GM18520 (cell line): ENCODE data around the gene CCDC57.

ENCODE experiments used
- ATAC-seq: cut with Tn5 transposase; IDR thresholded peaks from one replicate; pipeline ENCODE4 v1.9.1; 2021; ENCODE audit not compliant: unreplicated experiment

The CCDC57 gene

GRCh38 chr17:82247182-82247823 lies 34.7 kb upstream of the CCDC57 start:
- ATAC-seq, result no peak

DNA sequence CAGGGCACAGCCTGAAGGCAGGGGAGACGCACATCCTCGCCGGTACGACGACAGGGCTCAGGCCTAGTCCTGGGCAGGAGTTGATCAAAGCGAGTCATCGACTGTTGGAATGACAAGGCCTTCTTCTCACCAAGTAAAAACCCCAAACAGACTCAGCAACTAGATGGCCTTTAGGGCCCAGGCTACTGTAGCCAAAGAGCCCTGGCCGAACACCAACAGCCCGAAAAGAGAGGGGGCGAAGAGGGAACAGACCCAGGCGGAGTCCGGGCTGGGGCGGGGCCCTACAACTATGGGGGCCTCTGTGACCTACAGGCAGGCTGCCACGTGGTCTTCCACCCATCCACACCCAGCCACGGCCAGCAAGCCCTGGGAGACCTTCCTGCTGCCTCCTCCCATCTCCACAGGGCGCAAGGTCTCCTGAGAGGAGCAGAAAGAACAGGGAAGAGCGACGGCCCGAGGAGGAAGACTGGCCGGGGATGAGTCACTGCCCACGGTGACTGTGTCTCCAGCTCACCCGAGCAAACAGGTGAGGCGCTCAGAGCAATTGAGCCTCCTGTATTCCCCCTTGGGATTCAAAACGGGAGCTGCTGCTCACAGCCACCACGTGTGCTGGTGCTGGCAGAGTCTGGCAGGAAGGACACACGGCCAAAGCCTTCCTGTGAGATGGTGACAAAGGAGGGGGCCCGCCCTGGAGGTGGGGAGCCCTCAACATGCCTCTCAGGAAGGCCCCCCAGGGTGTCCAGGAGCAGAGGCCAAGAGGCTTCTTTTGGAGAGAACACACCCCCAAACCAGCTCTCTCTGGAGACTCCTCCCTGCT lies 33.9 kb upstream of the CCDC57 start:
- ATAC-seq, result no peak

DNA sequence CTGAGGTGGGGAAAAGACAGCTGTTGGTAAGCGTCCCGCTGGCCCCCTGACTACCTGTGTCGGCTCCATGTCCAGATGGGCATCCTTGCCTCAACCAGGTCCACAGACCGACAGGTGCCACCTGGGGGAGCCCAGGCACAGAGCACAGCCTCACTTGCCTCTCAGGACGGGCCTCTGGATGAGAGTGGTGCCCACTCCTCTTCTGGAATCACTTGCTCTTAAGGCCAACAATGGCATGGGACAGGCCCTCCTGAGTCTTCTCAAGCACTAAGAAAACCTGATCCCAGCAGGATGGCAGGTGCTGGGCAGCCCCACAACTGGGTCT lies 33.4 kb upstream of the CCDC57 start:
- no peak for ATAC-seq

- no peak for ATAC-seq
These were observed 32.7 kb upstream of the CCDC57 start for GRCh38 chr17:82245134-82246039.

DNA sequence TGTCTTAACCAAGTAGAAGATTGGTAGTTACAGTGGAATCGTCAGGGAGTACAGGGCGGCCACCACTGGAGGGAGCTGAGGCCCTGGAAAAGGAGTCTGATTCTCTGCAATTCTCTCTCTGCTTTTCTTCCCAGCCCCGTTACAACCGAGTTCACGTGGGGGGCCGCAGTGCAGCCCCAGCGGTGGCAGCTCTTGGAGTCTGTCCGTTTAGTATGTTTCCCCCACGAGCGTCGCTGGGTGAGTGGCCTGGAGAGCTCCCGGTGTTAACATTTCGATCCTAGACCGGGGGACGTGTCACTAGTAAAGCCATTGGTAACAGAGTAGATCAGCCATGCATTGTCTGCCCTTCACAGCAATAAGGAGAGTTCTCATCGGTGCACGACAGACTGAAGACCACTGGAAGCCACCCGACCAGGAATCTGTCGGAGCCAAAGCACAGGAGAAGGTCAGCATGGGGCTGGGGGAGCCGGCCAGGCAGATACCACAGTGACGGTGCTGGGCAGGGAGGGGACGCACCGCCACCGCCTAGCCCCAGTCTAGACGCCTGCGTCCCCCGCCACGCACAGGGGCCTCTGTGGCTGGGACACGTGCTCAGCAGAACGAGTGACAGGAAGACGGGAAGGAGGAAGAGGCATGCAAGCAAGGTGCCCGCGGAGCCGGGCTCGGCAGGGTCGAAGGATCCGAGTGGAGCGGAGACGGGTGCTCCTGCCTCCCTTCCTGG lies 31.9 kb upstream of the CCDC57 start:
- ATAC-seq, result no peak

DNA sequence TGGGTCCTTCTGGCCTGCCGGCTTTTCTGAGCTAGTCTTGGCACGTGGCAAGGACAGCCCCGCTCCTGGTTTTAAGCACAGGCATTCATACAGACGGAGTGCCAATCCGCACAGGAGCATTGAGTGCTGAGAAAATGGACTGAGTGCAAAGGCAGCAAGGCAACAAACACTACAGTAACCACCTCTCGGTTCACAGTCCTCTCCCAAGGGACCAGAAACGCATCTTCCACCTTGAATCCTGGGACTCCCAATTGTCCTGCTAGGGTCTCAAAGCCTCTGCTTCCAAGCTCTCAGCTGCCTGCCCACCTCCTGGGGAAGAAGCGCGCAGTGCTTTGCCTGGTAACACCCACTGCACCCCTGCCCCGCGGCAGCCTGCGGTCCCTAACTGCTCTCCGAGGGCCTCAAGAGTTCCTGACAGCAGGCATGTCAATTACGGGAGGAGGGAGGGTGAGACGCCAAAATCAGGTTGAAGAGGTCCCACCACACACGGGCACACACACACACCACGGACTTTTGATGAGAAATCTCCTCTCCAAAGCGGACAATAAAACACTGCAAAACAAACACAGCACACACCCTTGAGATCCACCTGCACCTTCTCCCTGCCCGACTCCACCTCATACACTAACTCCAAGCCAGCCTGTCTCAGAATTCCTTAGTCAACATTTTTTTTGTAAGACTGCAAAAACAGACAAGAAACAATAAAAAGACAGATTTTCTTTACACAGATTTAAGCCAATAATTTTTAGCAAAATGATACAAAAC lies 31.2 kb upstream of the CCDC57 start:
- no peak for ATAC-seq

DNA sequence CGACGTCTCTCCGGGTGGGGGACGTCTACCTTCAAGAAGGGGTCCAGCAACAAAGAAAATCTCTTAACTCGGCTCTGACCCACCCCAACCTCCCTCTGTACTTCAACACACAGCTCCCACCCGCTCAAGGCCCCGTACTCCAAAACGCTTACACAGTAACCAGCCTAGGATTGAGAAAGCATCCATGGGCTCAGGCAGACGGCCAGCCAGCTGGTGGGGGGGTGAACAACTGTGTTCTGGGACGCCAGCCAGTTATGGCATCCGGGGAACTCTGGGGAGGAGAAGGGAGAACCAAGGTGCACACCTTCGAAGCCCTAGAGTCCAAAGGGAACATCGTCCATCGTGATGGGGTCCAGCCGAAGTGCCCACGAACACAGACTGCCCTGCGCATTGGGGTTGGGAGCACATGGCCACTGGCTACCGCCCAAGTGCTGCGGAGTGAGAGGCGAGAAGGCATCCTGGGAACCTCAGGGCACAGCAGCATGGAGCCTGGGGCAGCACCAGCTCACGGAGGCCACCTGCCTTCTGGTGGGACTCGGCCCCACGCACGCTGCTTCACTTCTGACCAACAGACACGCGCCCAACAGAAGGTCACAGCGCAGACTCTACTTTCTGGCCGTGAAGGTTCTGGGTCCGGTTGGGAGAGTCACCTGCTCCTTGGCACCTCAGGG lies 30.5 kb upstream of the CCDC57 start:
- no peak for ATAC-seq

DNA sequence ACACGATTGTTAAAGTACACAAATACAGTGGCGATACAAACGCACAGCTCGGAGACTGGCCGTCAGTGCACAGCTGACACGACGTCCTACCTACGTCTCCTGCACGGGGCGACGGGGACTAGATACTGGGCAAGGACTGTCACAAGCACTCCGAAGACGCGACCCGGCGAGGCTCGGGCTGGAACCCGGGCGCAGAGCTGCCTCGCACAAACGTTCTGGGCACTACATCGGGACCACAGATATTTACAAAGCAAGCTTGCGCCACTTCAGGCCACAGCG lies 30.0 kb upstream of the CCDC57 start:
- no peak for ATAC-seq

- no peak for ATAC-seq
These were observed 29.5 kb upstream of the CCDC57 start for GRCh38 chr17:82241926-82242697.

DNA sequence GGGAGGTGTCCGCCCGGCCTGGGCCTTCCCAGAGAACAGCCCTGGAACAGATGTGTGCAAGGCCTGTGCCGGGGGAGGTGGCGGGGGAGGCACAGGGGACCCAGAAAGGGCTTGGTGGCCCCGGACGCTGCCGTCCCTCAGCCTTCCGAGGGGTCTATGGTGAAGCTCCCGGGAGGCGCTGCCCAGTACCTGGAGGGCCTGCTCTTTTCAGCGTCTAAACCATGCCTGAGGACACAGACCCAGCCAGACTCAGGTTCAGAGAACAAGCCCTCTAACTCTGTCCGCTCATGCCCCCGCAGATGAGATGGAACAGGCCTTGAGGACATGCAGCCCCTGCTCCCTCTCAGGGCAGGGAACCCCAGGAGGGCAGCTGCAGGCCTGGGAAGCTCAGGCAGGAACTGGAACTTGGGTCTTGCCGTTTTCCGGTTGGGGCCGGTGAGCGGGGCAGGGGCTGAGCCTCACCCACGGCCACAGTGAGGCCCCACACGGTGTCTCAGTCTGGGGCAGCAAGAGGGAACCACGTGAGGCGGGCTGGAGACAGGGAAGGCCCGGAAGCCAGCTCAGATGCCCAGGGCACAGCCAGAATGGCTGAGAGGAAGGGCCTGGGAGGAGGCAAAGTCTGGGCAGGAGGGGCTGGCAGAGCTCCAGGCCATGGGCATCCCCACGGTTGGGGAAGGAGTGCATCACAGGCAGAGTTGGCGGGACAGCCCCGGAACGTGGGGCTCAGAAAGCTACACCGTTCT lies 28.7 kb upstream of the CCDC57 start:
- ATAC-seq, result no peak

- no peak for ATAC-seq
These were observed 28.0 kb upstream of the CCDC57 start for GRCh38 chr17:82240506-82241182.

DNA sequence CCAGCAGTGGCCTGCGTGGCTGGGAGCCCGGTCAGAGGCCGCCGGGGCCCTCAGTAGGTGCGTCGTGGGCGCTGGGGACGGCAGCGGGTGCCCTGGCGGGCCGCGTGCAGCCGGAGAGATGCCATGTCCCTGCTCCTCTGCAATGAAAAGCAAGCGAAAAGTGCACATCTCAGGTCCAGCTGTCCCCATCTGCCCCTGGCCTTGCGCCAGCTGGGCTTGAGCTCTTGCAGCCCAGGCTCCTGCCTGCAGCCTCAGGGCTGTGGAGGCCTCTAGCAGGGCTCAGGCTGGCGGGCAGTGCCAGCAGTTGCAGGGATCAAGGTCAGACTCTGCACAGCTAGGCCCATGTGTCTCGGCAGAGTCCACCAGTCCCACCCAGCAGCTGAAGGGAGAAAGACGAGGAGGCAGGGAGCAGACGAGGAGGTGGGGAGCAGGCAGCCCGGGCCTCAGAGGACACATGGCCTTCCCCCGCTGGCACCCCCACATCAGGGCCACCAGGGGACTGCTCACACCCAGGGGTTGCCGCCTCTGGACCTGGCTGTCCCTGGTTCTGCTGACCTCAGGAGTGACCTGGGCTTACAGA lies 27.4 kb upstream of the CCDC57 start:
- no peak for ATAC-seq

DNA sequence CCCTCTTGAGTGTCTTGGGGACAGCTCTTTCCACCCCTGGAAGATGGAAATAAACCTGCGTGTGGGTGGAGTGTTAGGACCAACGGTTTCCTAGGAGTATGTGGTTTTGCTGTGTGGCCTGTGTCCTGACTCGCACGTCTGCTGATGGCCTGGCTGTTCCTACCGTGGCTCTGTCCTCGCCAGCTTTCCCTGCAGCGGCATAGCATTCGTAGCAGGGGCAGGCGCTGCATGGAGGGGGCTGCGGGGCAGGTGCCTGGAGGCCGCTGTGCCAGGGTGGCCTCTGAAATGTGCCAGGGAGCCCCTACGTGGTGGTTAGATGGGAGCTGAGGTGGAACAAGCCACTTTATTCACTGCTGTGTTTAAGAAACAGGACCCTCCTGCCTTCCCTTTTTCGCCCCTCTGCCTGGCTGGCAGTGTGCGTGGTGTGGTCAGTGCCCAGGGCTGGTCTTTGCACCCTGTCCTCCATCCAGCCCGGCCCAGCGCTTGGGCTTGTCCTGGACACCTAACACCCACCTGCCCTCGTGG lies 26.8 kb upstream of the CCDC57 start:
- ATAC-seq, result no peak

DNA sequence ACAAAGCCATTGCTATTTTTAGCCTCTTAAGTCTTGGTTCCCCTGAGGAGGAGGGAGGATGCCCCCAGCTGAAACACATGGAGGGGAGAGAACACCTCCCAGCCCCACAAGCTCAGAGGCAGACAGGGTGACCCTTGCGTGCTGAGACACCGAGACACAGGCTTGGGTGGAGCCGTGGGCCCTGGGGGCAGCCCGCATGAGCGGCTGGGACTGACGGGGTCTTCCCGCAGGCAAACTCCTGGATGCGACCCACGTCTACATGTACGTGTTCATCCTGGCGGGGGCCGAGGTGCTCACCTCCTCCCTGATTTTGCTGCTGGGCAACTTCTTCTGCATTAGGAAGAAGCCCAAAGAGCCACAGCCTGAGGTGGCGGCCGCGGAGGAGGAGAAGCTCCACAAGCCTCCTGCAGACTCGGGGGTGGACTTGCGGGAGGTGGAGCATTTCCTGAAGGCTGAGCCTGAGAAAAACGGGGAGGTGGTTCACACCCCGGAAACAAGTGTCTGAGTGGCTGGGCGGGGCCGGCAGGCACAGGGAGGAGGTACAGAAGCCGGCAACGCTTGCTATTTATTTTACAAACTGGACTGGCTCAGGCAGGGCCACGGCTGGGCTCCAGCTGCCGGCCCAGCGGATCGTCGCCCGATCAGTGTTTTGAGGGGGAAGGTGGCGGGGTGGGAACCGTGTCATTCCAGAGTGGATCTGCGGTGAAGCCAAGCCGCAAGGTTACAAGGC lies 26.0 kb upstream of the CCDC57 start:
- no peak for ATAC-seq

- no peak for ATAC-seq
These were observed 25.3 kb upstream of the CCDC57 start for GRCh38 chr17:82237746-82238471.

GRCh38 chr17:82237083-82237745 lies 24.6 kb upstream of the CCDC57 start:
- no peak for ATAC-seq
